DMS153 (cell line): ENCODE measurements around the gene PSMG1.
"Not testable (repeated sequence)": the region's sequence is repeated elsewhere in the genome, so short reads cannot be mapped to it uniquely, and the experiment has no call there.

ENCODE experiments used
- DNase-seq: peaks from one replicate; lab custom pipeline; 2025; lab: John Stamatoyannopoulos, UW

PSMG1 gene

DNA sequence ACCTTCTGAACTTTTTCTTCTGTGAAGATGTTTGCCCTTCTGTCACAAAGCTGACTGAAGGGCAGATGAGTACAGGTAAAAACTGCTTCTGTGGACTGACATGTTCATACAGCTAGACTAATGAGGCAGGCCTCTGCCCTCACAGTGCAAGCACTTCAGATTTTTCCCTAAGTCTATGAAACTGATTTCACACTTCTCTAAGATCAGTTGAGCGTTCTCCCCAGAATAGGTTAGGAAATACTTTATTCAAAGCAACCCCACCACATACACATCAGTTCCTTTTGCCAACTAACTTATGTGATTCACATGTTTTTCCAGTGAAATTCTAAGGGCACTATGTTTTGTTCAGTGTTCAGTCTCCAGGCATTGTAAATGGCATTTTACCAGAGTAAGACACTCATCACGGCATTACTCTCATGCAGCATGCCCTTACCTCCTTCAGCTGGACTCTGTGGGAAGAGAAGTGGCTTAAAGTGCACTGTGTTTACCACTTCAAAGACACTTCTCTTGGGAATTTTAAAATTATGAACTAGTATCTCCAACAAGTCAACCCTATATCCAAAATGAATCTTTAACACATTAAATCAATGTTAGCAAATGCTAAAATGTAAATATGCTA is 5.4 kb upstream of the PSMG1 start:
- no peak for DNase-seq

DNA sequence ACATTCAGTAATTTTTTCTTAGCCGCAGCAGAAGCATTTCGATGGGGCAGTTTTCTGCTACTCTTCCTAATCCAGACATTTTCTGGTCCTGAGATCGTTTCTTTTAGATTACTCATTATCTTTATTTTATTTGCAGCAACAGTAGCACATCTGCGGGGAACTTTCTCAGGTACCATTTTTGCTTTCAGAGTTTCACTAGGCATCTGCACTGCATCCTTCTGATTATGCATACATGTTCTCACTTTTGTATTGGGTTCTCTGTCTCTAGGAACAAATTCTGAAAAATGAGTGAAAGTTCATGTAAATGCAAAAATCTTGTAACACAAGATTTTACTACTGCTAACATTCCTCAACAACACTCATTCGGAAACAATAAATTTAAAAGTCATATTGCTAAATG is 3.9 kb upstream of the PSMG1 start:
- DNase-seq: no peak

DNA sequence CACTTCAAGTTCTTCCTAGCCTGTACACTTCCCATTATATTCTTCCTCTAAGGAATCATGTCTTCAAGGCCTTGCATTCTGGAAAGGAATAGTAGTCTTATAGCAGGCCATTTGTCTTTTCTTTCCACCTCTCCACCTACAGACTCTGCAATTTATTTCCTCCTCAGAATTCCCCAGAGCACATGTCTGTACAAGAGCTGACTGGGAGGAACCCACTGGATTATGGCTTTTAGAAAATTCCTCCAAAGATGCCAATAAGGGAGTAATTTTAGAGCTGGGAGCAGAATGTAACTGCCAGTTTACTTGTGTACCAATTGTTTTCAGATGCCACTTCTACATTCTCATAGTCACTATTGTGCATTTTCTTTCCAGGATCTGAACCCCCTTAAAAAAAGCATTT is 3.4 kb upstream of the PSMG1 start:
- no peak for DNase-seq

DNA sequence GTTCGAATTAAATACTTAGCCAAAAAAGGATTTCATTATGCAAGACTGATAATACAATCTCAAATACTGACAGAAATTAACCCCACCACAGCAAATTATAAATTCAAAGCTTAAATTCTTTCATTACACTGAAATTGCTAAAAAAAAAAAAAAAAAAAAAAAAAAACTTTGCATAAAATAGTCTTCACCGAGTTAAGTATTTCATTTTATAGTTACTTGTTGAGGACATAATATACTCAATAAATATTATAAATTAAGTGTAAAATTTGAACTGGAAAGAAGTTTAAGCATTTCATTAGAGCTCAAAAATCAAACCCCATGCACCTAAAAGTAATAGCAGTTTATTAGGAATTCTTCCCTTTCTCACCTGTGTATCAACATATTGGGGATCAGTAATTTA is 1.9 kb upstream of the PSMG1 start:
- DNase-seq: no peak

DNA sequence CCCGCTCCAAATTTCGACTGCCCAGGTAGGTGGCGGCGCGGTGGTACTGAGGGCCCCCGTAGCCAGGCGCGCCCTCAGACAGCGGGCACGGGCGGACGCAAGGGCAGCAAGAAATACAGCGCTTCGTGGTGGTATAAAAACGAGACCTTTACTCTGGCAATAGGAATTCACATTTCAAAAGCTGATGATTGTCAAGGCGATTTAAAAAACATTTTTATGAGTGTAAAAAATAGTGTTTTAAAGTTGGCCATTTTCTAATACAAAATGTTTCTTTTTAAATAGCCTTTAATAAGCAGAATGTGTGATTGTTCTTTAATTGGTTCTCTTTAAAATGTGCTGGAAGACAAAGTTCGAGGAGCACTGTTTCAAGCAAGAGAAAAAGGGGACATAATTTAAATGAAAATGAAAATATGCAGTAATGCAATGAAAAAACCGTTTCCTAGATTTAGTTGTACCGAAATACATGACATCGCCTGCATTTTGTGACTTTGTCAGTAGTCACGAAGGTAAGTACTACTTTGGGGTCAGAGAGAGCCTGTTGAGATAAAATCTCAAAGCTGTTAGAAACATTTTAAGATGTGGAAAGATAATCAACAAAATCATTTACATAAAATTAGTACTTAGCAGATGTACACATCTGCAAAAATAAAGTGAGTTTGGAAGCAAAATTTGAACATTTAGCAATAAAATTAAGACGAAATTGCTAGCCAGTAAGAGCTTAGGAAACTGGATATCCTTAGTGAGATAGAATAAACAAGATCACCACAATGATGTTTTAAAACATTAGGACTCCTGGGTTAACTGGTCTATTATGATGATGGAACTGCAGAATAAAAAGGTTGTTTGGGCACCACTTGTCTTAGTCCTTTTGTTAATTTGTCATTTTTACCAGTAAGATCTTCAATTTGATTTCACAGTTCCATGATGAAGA is 1.1 kb upstream of the PSMG1 start:
- no peak for DNase-seq

DNA sequence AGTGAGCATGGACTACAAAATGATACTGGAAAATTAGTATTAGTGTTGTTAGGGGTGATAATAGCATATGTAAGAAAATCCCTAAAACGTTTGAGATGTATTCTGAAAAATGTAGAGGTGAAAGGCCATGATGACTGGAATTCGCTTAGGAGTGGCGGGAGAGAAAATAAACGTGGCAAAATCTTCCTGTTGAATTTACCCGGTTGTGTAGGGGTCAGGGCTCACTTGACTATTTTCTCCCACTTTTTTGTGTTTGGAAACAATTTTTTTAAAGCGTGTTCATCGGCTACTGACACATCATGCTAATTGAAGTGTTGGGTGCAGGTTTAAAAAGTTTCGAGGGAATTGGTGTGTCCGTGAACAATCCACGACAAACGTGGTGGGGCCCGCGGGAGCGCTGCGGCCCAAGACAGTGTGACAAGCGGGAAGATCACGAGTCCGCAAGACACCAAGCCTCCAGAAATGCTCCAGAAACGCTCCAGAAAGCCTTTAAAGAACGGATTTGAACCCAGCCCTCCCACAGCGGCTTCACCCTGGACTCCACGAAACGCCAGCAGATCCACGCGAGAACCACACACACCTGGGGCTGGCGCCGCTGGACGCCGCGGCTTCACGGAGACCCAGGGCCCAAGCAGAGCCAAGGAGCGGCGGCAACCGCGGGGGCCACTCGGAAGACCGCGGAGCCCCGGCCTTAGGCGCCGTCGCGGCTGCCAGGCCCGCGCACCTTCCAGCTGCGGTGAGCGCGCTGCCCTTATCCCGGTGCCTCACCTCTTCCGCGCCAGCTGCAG is 573 bp downstream of the PSMG1 start:
- DNase-seq: no peak

DNA sequence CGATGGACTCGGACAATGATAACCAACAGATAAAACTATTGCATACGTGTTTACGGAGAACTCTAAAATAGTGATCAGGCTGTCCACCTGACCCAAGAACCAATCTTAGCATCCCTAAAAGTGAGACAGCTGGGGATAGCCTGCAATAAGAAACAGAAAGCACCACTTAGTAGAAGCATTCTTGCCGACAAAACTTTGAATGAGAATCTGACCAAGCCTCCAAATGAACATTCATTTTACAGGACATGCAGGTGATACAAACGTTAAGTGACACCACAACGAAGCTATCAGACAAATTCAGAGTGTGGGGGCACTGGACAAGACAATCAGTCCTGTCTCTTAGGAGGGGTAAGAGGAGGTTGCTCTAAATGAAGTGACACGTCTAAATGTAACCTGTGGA is 1.2 kb downstream of the PSMG1 start:
- no peak for DNase-seq

DNA sequence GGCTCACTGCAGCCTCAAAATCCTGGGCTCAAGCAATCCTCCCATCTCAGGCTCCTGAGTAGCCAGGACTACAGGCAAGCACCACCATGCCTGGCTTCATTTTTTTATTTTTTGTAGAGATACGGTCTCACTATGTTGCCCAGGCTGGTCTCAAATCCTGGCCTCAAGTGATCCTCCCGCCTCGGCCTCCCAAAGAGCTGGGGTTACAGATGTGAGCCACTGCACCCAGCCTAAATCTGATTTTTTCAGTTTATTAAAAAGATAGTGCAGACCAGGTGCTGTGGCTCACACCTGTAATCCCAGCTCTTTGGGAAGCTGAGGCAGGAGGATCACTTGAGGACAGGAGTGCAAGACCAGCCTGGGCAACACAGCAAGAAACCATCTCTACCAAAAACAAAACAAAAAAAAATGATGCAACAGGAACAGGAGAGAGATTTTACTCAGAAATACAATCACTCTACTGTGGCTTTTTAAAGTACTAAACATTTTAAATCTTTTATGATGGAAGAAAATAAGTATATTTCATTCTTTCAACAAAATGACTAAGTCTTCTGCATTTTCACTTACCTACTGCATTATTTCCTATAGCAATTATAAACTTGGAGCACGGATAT is 1.9 kb downstream of the PSMG1 start:
- DNase-seq: no peak

DNA sequence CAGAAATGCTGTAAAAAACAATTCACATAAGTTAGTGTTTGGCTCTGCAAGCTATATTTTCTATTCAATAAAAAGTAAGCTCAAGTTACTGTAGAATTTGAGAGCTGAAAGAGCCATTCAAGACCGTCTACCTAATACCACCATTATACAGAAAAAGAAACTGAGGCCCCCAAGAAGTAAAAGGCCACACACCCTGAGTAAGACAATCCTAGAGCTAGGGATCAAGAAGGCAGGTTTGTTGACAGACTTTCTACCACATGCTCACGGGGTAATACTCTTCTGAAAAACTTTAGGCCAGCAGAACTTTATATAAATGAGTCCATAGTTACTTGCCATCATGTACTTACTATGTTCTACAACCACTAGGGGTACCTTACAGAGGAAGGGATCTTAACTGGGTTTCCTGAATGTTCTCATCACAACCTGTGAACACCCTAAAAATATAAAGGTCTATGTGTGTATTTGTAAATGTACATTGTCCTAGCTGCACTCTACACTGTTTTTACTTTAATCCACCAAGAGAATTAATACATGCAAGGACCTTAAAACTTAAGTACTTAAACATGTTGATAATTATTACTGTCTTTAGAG is 2.7 kb downstream of the PSMG1 start:
- DNase-seq: no peak

DNA sequence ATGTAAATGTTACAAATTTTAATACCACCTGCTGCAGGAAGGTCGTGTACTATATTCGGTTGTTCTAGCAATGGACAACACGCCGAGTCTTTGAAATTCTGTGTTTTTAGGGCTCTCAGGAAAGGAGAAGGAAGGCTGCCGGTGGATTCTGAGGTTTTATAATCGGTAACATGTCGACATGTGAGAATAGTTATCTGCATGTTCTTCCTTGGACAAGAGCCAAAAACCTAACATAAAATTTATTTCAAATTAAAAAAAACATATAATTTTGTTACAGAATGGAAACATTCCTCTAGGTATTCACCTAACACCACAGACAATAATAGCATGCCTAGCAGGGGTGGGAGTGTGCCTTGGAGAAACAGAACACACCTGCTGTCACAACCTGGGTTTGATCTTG is 4.8 kb downstream of the PSMG1 start:
- DNase-seq: no peak

DNA sequence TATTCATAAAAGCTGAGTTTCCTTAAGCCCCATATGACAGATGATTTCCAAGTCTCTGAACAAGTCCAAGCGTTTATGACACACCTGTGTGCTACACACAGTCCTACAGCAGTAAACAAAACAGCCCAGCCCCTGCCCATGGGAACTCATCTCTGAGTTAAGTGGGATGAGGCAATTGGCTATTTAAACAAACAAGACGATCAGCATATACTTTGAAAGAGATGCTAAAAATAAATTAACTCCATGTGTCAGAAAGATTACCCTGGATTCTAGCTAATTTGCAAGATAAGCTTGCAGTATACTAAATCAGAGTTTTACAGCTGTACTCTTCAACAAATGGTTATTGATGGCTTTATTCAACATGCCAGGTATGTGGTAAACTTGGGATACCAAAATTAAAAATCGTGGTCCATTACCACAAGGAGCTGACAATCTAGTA is 7.0 kb downstream of the PSMG1 start:
- DNase-seq: no peak

DNA sequence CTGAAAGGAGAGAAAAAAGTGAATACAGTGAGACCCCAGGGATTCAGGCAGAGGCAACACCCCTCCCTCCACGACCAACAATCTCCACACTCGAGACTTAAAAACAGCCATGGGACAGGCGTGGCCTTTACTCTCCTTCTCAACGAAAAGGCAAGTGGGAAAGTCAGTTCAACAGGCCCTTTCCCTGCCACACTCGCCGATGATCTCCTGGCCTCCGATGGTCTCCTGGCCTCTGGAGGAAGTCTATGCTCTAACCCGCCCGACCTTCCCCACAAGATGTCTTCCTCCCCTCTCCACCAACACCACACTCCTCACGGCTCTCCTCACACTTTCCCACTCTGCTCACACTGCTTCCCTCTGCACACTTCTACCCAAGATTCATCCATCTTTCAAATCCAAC is 7.6 kb downstream of the PSMG1 start:
- no peak for DNase-seq

DNA sequence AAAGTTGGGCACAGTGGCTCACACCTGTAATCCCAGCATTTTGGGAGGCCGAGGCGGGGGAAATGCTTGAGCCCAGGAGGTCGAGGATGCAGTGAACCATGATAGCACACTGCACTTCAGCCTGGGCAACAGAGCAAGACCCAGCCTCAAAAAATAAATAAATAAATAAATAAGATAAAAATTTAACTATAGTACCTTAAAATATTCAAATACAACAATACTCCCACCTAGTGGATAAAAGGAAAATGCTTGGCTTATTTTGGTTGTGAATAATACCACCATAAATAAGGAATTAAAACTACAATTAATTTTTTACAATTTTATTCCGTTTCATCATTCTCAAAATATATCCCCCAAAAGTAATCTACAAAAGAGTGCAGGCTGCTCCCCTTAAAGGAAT is 8.1 kb downstream of the PSMG1 start:
- no peak for DNase-seq

DNA sequence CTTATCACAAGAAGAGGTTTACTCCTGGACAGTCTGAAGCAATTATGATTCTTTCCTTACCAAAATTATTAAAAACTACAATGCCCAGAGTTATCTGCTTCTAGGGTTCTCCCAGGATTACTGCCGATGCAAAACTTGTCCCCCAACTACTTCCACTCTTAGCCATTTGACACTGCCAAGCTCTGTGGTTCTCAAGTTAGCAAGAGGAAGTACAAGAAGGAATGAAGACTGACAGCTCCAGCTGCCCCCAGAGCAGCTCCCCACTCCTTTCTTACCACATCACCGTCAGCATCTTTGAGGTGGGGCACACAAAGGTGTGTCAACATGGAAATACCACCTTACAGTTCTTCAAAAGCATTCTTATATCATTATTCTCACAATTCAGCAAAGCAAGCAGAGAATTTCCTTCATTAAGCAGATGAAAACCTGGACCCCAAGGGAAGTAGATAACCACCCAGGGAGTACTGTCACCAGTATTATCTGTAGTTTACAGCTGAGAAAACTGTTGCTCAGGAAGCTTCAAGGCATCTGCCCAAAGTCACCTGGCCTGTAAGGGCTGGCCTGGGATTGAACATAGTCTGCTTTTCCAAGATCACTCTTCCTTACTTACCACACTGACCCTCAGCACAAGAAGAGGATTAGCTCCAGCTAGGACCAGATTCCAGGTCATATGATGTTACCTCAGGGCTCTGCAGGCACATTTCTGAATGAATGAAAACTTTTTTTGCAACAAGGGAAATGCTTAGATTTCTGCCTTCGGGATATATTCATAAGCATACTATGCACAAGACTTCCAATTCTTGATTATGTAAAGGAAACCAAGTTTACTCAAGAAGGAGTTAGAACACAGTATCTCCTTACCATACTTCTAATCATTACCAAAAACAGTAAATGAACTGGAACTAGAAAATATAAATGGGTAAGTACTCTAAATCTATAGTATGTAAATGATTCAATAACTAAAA is 9.3 kb downstream of the PSMG1 start:
- DNase-seq: no peak

DNA sequence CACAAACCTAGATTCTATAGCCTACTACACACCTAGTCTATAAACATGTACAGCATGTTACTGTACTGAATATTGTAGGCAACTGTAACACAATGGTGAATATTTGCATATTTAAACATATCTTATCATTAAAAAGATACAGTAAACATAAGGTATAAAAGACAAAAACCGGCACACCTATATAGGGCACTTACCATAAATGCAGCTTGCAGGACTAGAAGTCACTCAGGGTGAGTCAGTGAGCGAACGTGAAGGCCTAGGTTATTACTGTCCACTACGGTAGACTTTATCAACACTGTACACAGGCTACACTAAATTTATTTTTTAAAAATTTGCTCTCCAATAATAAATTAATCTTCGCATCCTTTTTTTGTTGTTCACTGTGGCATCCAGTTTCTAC is 13.3 kb downstream of the PSMG1 start:
- no peak for DNase-seq

DNA sequence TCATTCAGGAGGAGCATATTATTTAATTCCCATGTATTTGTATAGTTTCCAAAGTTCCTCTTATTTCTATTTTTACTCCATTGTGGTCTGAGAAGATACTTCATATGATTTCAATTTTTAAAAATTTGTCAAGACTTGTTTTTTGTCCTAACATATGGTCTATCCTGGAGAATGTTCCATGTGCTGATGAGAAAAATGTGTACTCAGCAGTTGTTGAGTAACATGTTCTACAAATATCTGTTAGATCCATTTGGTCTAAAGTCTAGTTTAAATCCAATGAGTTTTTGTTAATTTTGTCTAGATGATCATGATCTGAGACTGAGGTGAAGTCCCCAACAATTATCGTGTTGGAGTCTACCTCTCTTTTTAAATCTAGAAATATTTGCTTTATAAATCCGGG is 14.5 kb downstream of the PSMG1 start:
- DNase-seq: no peak

DNA sequence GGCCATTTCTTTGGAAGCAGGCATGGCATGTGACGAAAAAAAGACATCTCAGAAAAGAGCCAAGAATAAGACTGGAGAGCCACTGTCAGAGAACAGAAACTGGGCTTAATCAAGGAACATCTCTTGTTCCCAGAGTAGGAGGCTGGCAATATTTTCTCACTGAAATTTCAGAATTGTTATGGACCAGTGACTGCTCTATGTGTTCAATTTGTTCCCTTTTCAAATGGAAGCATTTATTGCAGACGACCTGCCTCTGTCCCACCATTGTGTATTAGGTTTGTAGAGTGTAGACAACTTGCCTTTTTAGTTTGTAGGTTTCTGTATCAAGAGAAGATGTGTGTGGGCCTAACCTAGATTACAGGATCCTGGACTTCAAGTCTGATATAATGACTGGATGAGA is 18.7 kb downstream of the PSMG1 start:
- no peak for DNase-seq

DNA sequence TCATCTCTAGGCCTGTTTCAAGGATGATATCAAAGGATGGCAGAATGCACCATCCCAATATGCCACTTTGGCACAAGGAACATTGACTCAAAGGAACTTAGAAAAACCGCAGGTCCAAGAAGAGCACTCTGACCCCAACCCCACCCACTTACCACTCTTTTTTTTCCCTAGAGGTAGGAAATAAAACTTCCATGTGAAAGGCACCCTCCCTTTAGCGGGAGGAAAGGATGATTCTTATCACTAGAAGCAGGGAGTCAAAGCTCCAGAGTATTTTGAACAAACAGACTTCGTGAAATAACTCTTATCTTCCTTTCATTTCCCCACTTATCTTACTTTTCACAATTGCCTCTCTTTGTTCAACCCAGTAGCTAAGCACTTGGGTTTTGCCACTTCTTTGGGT is 22.2 kb downstream of the PSMG1 start:
- no peak for DNase-seq

DNA sequence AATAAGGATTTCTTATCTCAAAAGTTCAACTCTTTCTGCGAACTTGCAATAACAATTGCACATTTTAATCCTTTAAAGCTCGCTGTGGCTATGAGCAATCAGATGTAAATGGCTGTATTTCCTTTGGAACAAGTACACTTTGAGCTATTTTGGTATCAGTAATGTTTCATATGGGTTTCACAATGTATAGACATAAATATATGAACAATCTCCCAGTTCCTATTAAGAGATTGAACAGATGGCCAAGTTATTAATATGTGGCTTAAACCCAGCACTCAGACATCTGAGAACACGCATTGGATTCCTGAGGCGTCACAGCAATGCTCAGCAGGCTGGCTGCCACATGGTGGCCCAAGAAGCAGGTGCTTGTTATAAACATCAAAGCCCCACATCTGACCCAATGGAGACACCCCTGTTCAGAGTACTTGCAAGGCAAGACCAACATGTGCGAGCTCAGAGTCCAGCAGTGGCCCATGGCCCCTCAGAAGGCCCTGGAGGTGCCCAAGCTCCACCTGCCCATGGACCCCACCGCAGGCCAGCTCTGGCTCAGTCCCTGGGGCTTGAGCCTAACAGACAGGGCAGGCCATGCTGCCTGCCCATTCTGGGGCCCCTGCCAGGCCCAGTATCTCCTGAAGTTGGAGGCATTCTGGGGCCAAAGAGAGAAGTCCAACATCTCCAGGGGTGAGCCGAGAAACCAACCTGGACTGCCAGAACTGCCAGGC is 23.7 kb downstream of the PSMG1 start:
- no peak for DNase-seq

DNA sequence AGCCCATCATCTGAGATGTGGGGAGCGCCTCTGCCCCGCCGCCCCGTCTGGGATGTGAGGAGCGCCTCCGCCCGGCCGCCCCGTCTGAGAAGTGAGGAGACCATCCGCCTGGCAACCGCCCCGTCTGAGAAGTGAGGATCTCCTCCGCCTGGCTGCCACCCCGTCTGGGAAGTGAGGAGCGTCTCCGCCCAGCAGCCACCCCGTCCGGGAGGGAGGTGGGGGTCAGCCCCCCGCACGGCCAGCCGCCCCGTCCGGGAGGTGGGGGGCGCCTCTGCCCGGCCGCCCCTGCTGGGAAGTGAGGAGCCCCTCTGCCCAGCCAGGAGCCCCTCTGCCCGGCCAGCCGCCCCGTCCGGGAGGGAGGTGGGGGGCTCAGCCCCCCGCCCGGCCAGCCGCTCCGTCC is 26.0 kb downstream of the PSMG1 start:
- not testable (repeated sequence) for DNase-seq
